CD4-positive, alpha-beta T cell treated with Interleukin-15 for 1 hour (primary cell): ENCODE results near the gene ELOF1.

ENCODE experiments used
- DNase-seq: peaks from one replicate; pipeline ENCODE4 v3.0.0-alpha.2; 2020

ELOF1 gene

DNA sequence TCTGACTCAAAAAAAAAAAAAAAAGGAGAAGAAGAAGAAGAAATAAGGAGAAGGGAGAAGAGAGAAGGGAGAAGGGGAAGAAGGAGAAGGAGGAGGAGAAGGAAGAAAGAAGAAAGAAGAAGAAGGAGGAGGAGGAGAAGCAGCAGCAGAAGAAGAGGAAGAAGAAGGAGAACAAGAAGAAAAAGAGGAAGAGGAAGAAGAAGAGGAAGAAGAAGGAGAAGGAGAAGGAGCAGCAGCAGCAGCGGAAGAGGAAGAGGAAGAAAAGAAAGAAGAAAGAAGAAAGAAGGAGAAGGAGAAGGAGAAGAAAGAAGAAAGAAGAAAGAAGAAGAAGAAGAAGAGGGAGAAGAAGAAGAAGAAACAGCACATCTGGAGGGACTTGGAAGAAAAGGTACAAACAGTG lies 24.5 kb downstream of the ELOF1 start:
- DNase-seq: no peak

GRCh38 chr19:11530432-11530831 lies 28.6 kb downstream of the ELOF1 start:
- DNase-seq: peak; percentile 49

GRCh38 chr19:11528551-11529341 lies 30.3 kb downstream of the ELOF1 start, which contains the start of gene ECSIT:
Gene ECSIT, minus strand, starts transcription at chr19:11529134. Its CDS starts 9,964 bp downstream, at chr19:11519170.
- peak; percentile 95 for DNase-seq

- no peak for DNase-seq
These were observed 39.9 kb downstream of the ELOF1 start for GRCh38 chr19:11519138-11519537.

DNA sequence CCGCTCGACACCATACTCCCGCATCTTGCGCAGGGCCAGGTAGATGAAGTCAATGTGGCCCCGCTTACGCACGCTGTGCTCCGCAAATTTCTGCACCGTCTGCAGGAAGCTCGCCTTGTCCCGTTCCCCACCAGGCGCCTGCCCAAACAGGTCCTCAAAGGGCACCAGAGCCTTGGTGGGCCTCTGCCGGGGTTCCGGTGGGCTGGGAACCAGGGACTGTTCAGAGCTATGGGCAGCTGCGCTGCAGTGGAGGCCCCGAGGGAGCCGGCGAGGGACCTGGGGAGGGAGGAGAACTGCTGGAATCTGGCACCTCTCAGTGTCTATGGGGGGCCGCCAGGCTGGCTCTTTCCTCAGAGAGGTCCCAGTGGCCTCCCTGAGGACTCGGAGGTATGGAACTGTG lies 45.1 kb downstream of the ELOF1 start:
- no peak for DNase-seq

GRCh38 chr19:11510444-11510843 lies 48.6 kb downstream of the ELOF1 start:
- DNase-seq: no peak

DNA sequence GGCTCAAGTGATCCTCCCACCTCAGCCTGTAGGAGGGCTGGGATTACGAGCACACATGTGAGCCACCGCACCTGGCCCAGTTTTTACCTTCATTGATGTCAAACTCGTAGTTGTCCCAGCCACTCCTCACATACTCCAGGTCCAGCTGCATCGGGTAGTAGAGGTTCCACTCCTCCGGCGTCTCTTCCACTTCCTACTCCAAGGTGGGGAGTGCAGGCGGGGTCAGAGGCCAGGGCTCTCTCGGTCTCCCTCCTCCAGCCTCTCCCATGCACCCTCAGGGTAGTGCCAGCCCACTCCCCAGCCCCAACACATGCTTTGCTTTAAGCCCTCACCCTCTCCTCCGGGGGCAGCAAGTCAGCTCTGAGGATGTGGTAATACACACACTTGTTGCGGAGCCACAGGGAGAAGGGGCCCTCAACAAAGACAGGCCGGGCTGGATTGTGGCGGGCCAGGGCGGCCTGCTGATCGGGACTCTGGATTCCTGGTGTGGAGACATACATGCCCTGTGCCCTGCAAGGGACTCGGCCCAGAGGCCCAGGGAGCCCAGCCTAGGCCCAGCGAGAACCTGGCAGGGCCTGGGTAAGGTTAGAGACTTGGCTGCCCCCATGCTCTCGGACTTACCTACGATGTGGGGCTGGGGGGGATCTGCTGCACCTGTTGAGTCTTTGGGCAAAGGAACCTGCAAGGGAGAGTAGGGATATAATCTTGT lies 51.5 kb downstream of the ELOF1 start:
- no peak for DNase-seq

DNA sequence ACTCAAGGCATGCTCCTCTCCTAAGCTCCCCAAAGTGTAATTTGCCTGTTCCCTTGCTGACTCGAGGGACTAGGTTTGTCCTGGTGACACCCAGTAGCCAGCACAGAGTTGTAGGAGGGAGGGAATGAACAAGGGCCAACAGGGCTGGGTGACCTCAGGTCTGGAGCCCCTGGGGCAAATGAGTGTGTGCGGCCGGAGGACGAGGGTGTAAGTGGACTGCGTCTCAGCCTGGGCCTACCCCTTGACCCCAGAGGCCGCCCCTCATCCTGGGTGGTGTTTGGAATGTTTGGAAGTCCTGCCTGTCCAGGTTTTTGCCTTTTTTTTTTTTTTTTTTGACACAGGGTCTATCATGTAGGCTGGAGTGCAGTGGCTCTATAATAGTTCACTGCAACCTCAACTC lies 52.1 kb downstream of the ELOF1 start:
- DNase-seq: no peak

DNA sequence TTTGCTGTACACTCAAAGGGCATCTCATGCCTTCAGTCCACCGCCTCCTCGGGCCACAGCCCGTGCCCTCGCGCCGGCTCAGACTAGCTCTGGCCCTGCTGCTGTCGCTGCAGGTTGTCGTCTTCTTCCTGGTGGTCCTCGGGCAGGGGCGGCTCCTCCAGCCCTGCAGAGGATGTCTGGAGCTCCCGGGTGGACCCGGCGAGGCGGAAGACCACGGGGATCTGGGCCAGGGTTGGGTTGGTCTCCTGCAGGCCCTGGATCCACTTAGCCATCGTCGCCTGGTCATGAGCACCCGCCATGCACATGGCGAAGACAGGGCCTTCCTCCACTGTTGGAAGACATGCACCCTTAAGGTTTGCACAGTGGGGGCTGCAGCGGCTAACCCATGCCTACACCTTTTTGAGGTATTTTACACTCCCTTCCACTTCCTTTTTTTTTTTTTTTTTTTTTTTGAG lies 52.9 kb downstream of the ELOF1 start:
- no peak for DNase-seq

- peak; percentile 95 for DNase-seq
These were observed 53.4 kb downstream of the ELOF1 start, which contains the start of gene ZNF653 for GRCh38 chr19:11505504-11506100. Gene ZNF653, minus strand, starts transcription at chr19:11505839. Its CDS starts 53 bp downstream, at chr19:11505786.

DNA sequence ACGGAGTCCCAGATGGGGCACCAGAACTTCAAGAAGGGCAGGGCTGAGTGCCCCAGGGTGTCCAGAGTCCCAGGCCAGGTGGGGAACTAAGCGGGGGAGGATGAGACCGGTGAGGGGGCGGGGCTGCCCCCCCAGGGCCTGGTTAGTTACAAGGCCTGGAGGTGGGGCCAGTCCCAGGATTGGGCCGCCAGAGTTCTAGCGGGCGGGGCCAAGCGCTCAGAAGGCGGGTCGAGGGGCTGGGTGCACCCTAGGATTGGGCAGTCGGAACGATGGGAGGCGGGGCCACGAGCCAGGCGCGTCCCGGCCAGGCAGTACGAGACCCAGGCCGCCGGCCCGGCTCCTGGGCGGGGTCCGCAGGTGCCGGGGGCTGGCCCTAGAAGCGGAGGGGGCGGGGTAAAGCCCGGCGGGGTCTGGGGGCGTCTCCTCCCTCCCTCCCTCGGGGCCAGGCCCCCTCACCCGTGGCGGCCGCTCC lies 54.0 kb downstream of the ELOF1 start:
- peak; percentile 98 for DNase-seq

DNA sequence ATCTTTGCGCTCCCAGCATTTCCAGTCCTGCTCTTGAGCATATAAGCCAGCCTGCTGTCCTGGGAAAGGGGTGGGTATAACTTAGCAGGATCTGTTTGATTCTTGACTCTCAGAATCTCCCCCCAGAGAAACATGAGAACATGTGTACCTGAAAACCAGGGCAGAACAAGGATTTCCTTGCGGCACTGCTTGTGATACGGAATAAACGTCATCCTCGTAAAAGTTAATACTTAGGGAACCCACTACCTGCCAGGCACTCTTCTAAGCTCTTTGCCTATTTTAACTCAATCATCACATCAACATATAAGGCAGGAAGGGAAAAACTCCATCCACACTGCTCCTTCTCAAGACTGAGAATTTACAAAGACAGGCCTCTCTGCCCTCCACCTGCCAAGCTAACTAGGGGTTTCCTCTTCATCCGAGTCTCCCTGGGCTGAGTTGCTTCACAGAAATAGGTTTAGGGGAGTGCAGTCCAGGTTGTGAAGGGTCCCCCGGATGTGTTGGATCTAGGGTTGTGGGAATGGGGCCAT lies 54.5 kb downstream of the ELOF1 start:
- DNase-seq: no peak
